CD4-positive, alpha-beta T cell treated with Interleukin-12 subunit alpha and Interleukin-12 subunit beta, for 1 hour (primary cell): Measurements from ENCODE around the gene NSMCE3.
"Not testable (repeated sequence)": the region's sequence is repeated elsewhere in the genome, so short reads cannot be mapped to it uniquely, and the experiment has no call there.

ENCODE experiments used
- DNase-seq: peaks from one replicate; pipeline ENCODE4 v3.0.0-alpha.2; 2020

NSMCE3 gene

GRCh38 chr15:29268706-29269484, 727 bp downstream of the NSMCE3 start:
- DNase-seq: peak; percentile 57

GRCh38 chr15:29266052-29266582, 3.5 kb downstream of the NSMCE3 start:
- no peak for DNase-seq

GRCh38 chr15:29263289-29263688, 6.3 kb downstream of the NSMCE3 start:
- DNase-seq: no peak

GRCh38 chr15:29262738-29263137, 6.9 kb downstream of the NSMCE3 start:
- DNase-seq: no peak

- no peak for DNase-seq
These were observed 8.7 kb downstream of the NSMCE3 start for GRCh38 chr15:29260896-29261295.

- DNase-seq: no peak
These were observed 10.4 kb downstream of the NSMCE3 start for GRCh38 chr15:29259233-29259632.

GRCh38 chr15:29252234-29252633, 17.4 kb downstream of the NSMCE3 start:
- no peak for DNase-seq

DNA sequence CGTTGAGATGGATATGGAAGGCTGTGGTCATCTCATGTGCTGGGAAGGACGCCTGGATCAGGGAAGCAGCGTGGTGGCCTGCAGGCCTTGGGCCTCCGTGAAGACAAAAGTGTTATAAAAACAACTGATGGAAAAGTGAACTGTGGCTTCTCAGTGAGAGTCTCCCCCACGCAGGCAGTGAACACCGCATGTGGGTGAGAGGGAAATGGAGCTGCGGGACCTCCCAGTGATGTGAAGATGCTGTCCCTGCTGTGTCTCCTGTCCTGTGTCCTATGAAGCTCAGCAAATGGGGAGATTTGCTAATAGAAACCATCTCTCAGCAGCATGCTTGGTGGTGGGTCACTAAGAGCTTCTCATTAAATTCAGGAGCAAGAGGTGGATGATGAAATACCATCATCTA, 25.1 kb downstream of the NSMCE3 start:
- no peak for DNase-seq

- no peak for DNase-seq
These were observed 25.5 kb downstream of the NSMCE3 start for GRCh38 chr15:29244123-29244522.

GRCh38 chr15:29242456-29243242, 27.0 kb downstream of the NSMCE3 start:
- DNase-seq: no peak

DNA sequence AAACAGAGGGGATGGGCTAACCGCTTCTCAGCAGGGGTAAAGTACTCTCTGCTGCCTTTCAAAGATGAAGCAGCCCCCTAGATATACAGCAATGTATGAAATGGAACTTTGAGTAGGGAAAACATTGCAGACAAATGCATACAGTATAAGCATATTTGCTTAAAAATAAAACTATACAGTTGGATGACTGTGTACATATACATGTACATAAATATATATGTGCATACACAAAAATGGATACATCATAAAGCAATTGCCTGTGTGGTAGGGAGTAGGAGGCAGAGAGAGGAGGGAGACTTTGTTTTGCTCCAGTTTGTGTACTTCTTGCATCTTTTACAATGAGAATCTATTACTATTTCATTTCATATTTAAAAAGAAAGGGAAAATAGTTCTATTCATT, 28.4 kb downstream of the NSMCE3 start:
- DNase-seq: no peak

- DNase-seq: no peak
These were observed 30.2 kb downstream of the NSMCE3 start for GRCh38 chr15:29239395-29239794.

- DNase-seq: no peak
These were observed 36.1 kb downstream of the NSMCE3 start for GRCh38 chr15:29233566-29233965.

DNA sequence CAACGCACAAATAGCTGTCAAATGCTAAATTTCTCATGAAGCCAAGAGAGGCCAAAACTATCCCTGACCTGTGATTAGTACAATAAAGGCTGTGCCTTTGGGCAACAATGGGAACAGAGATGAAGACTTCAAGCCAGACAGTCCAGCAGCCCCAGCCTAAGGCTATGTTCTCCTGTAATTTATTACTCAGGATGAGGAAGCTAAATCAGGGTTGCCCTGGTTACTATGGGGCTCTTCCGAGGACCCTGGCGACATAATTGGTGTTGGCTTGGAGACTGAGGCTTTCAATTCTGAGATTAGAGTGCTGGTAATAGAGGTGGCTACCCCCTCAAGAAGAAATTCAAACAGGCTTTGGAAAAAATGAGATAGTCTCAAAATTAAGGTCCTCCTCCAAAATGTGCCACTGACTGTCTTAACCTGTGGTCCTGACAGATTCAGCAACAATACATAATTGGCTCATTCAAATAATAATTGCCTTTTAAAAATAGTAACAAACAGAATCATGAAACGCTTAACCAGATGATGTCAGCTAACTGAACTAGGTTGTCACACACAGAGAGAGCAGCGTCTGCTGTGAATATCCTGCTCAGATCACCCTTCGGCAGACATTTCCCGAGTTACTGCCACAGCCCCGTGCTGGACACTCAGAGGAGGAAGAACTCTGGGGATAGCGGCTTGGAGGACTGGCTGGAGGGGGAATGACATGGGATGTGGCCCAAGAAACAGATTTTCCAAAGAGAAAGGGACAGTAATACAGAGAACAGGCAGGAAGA, 43.0 kb downstream of the NSMCE3 start:
- DNase-seq: no peak

GRCh38 chr15:29225534-29226234, 43.9 kb downstream of the NSMCE3 start:
- no peak for DNase-seq

- not testable (repeated sequence) for DNase-seq
These were observed 44.6 kb downstream of the NSMCE3 start for GRCh38 chr15:29224987-29225363.

DNA sequence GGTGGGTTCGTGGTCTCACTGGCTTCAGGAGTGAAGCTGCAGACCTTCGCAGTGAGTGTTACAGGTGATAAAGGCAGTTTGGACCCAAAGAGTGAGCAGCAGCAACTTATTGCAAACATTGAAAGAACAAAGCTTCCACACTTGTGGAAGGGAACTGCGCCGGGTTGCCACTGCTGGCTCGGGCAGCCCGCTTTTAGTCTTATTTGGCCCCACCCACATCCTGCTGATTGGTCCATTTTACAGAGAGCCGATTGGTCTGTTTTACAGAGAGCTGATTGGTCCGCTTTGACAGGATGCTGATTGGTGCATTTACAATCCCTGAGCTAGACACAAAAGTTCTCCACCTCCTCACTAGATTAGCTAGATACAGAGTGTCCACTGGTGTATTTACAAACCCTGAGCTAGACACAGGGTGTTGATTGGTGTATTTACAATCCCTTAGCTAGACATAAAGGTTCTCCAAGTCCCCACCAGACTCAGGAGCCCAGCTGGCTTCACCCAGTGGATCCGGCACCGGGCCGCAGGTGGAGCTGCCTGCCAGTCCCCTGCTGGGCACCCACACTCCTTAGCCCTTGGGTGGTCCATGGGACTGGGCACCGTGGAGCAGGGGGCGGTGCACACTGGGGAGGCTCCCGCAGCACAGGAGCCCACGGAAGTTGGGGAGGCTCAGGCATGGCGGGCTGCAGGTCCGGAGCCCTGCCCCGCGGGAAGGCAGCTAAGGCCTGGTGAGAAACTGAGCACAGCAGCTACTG, 45.2 kb downstream of the NSMCE3 start:
- DNase-seq: not testable (repeated sequence)

GRCh38 chr15:29223640-29224039, 46.0 kb downstream of the NSMCE3 start:
- DNase-seq: no peak

DNA sequence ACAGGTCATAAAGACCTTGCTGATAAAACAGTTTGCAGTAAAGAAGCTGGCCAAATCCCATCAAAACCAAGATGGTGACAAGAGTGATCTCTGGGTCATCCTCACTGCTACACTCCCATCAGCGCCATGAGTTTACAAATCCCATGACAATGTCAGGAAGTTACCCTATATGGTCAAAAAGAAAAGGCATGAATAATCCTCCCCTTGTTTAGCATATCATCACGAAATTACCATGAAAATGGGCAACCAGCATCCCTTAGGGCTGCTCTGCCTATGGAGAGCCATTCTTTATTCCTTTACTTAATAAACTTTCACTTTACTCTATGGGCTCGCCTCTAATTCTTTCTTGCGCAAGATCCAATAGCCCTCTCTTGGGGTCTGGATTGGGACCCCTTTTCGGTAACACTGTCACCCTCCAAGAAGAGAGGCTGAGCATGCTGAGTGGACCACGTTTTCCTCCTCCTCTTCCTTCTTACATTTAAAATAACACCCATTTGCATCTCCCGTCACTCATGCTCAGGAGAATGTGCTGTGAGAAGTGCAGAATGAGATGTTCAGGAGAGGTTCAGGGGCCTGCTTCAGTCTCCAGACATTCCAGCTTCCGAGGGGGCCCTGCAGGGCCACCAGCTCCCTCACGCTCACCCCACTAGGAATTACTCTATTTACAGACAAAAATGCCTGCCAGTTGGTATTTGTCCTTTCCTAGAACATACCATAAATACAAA, 47.3 kb downstream of the NSMCE3 start:
- no peak for DNase-seq

GRCh38 chr15:29220852-29221251, 48.8 kb downstream of the NSMCE3 start:
- no peak for DNase-seq

- DNase-seq: no peak
These were observed 52.7 kb downstream of the NSMCE3 start for GRCh38 chr15:29216955-29217354.
